ENCODE results near the gene EVA1A.
"Not testable (repeated sequence)": the region's sequence is repeated elsewhere in the genome, so short reads cannot be mapped to it uniquely, and the experiment has no call there.

Gene EVA1A

GRCh38 chr2:75516378-75517360, 44.1 kb downstream of the EVA1A start:
- no peak for DNase-seq

GRCh38 chr2:75515584-75516368, 45.0 kb downstream of the EVA1A start:
- no peak for DNase-seq

GRCh38 chr2:75513616-75514170, 47.0 kb downstream of the EVA1A start:
- DNase-seq = no peak

- DNase-seq = no peak
Measured at GRCh38 chr2:75512455-75513212, 48.1 kb downstream of the EVA1A start.

- no peak for DNase-seq
Measured at GRCh38 chr2:75506101-75506697, 54.5 kb downstream of the EVA1A start.

- DNase-seq = no peak
Measured at GRCh38 chr2:75505012-75505411, 55.7 kb downstream of the EVA1A start.

- no peak for DNase-seq
Measured at GRCh38 chr2:75503048-75503607, 57.6 kb downstream of the EVA1A start.

- DNase-seq = no peak
Measured at GRCh38 chr2:75500633-75501032, 60.1 kb downstream of the EVA1A start.

- no peak for DNase-seq
Measured at GRCh38 chr2:75499534-75499933, 61.2 kb downstream of the EVA1A start.

- DNase-seq = no peak
Measured at GRCh38 chr2:75498907-75499306, 61.8 kb downstream of the EVA1A start.

- DNase-seq = no peak
Measured at GRCh38 chr2:75497256-75497655, 63.5 kb downstream of the EVA1A start.

- no peak for DNase-seq
Measured at GRCh38 chr2:75495862-75496261, 64.9 kb downstream of the EVA1A start.

- no peak for DNase-seq
Measured at GRCh38 chr2:75494137-75494769, 66.5 kb downstream of the EVA1A start.

- DNase-seq = no peak
Measured at GRCh38 chr2:75493230-75493629, 67.5 kb downstream of the EVA1A start.

- DNase-seq = no peak
Measured at GRCh38 chr2:75491129-75491753, 69.5 kb downstream of the EVA1A start.

- no peak for DNase-seq
Measured at GRCh38 chr2:75489721-75490120, 71.0 kb downstream of the EVA1A start.

GRCh38 chr2:75488157-75488556, 72.6 kb downstream of the EVA1A start:
- DNase-seq = no peak

GRCh38 chr2:75486735-75487134, 74.0 kb downstream of the EVA1A start:
- not testable (repeated sequence) for DNase-seq

GRCh38 chr2:75484840-75485239, 75.9 kb downstream of the EVA1A start:
- no peak for DNase-seq

- DNase-seq = no peak
Measured at GRCh38 chr2:75483878-75484277, 76.9 kb downstream of the EVA1A start.

- no peak for DNase-seq
Measured at GRCh38 chr2:75482398-75482797, 78.3 kb downstream of the EVA1A start.
